Measurements from ENCODE around the gene LMTK2. TPM values are rescaled to one million over a fixed set of nuclear protein-coding genes. Genes with fewer than 3 reads are reported as not detected.

Gene LMTK2
- total RNA-seq, 1 donor from 2014 or later, result 20.6 TPM

GRCh38 chr7:98157761-98158160 lies 51.1 kb downstream of the LMTK2 start:
- TF ChIP-seq CTCF (IDR thresholded peaks at IDR 0.05; ENCODE audit: partially characterized antibody, unreplicated experiment), result no peak
- no peaks in the 10 kb centered on the region for H3K36me3 Mint-ChIP-seq (ENCODE audit: unreplicated experiment)
- H3K27me3 Mint-ChIP-seq (ENCODE audit: unreplicated experiment), result peaks cover 2% of the 10 kb centered on the region
- no peak for DNase-seq
- H3K4me1 Mint-ChIP-seq (ENCODE audit: low read depth, unreplicated experiment), result peaks cover 1% of the 10 kb centered on the region
- H3K27ac Mint-ChIP-seq (ENCODE audit: unreplicated experiment), result no peak overlapping the region
- H3K4me3 Mint-ChIP-seq (ENCODE audit: unreplicated experiment), result no peak overlapping the region
- H3K9me3 Mint-ChIP-seq (ENCODE audit: unreplicated experiment), result no peaks in the 10 kb centered on the region

- DNase-seq, result no peak
- H3K9me3 Mint-ChIP-seq (ENCODE audit: unreplicated experiment), result no peaks in the 10 kb centered on the region
- no peak overlapping the region for H3K4me3 Mint-ChIP-seq (ENCODE audit: unreplicated experiment)
- no peak overlapping the region for H3K27ac Mint-ChIP-seq (ENCODE audit: unreplicated experiment)
- H3K36me3 Mint-ChIP-seq (ENCODE audit: unreplicated experiment), result no peaks in the 10 kb centered on the region
- no peaks in the 10 kb centered on the region for H3K4me1 Mint-ChIP-seq (ENCODE audit: low read depth, unreplicated experiment)
- no peak for TF ChIP-seq CTCF (IDR thresholded peaks at IDR 0.05; ENCODE audit: partially characterized antibody, unreplicated experiment)
- H3K27me3 Mint-ChIP-seq (ENCODE audit: unreplicated experiment), result no peaks in the 10 kb centered on the region
These were observed 56.1 kb downstream of the LMTK2 start for GRCh38 chr7:98162758-98163157.

- Mint-ChIP-seq H3K36me3 (ENCODE audit: unreplicated experiment) (no peaks in the 10 kb centered on the region), H3K4me1 (ENCODE audit: low read depth, unreplicated experiment) (no peaks in the 10 kb centered on the region), H3K4me3 (ENCODE audit: unreplicated experiment) (no peak overlapping the region), H3K27me3 (ENCODE audit: unreplicated experiment) (no peaks in the 10 kb centered on the region), H3K27ac (ENCODE audit: unreplicated experiment) (no peak overlapping the region), H3K9me3 (ENCODE audit: unreplicated experiment) (no peaks in the 10 kb centered on the region)
- no peak for TF ChIP-seq CTCF (IDR thresholded peaks at IDR 0.05; ENCODE audit: partially characterized antibody, unreplicated experiment)
- no peak for DNase-seq
These were observed 56.6 kb downstream of the LMTK2 start for GRCh38 chr7:98163269-98163668.

GRCh38 chr7:98163704-98164494 lies 57.2 kb downstream of the LMTK2 start:
- H3K9me3 Mint-ChIP-seq (ENCODE audit: unreplicated experiment), result no peaks in the 10 kb centered on the region
- no peak for DNase-seq
- no peak overlapping the region for H3K27ac Mint-ChIP-seq (ENCODE audit: unreplicated experiment)
- no peaks in the 10 kb centered on the region for H3K27me3 Mint-ChIP-seq (ENCODE audit: unreplicated experiment)
- no peak for TF ChIP-seq CTCF (IDR thresholded peaks at IDR 0.05; ENCODE audit: partially characterized antibody, unreplicated experiment)
- H3K36me3 Mint-ChIP-seq (ENCODE audit: unreplicated experiment), result no peaks in the 10 kb centered on the region
- H3K4me3 Mint-ChIP-seq (ENCODE audit: unreplicated experiment), result no peak overlapping the region
- H3K4me1 Mint-ChIP-seq (ENCODE audit: low read depth, unreplicated experiment), result no peaks in the 10 kb centered on the region

GRCh38 chr7:98165827-98166667 lies 59.4 kb downstream of the LMTK2 start:
- DNase-seq, result peak; percentile 77
- Mint-ChIP-seq H3K4me1 (ENCODE audit: low read depth, unreplicated experiment) (no peaks in the 10 kb centered on the region), H3K9me3 (ENCODE audit: unreplicated experiment) (no peaks in the 10 kb centered on the region), H3K4me3 (ENCODE audit: unreplicated experiment) (no peak overlapping the region), H3K27ac (ENCODE audit: unreplicated experiment) (no peak overlapping the region), H3K36me3 (ENCODE audit: unreplicated experiment) (no peaks in the 10 kb centered on the region), H3K27me3 (ENCODE audit: unreplicated experiment) (no peaks in the 10 kb centered on the region)
- TF ChIP-seq CTCF (IDR thresholded peaks at IDR 0.05; ENCODE audit: partially characterized antibody, unreplicated experiment), result peak; percentile 55

Measured in glutamatergic neuron (in vitro differentiated cells).